Liver (tissue), 3 donors: ENCODE data around the gene TUBGCP6.

ENCODE experiments used
- CTCF ChIP-seq: fragments of 150-350 bp; IDR thresholded peaks from 2 replicates; pipeline ENCODE4 v1.5.1; 2017; ENCODE audit warnings: improper control_type of control experiment, low read depth, low read length; ENCODE audit not compliant: missing input control
- EGR1 ChIP-seq, 2 donors: IDR thresholded peaks; 2 replicates each; pipeline ENCODE4 v1.6.1; 2016 to 2018; ENCODE audit warnings: antibody characterized with exemption in 2 of 2, low read depth in 2 of 2
- FOXA1 ChIP-seq: IDR thresholded peaks from 2 replicates; pipeline ENCODE4 v1.6.1; 2016; ENCODE audit warnings: antibody characterized with exemption
- GABPA ChIP-seq, 2 donors: IDR thresholded peaks in 1 of 2; conservative IDR thresholded peaks in 1 of 2; 2 replicates each; pipeline ENCODE4 v1.6.1; 2016; ENCODE audit warnings: antibody characterized with exemption in 2 of 2, mild to moderate bottlenecking in 1 of 2, moderate library complexity in 1 of 2
- JUND ChIP-seq, 2 donors: IDR thresholded peaks; 2 replicates each; pipeline ENCODE4 v1.6.1; 2016; ENCODE audit warnings: antibody characterized with exemption in 2 of 2
- MAX ChIP-seq: IDR thresholded peaks from 2 replicates; pipeline ENCODE4 v1.6.1; 2016; ENCODE audit warnings: antibody characterized with exemption
- NR2F2 ChIP-seq: IDR thresholded peaks from 2 replicates; pipeline ENCODE4 v1.6.1; 2016; ENCODE audit warnings: antibody characterized with exemption
- RAD21 ChIP-seq, 2 donors: IDR thresholded peaks; 2 replicates each; pipeline ENCODE4 v1.6.1; 2016; ENCODE audit warnings: antibody characterized with exemption in 2 of 2, mild to moderate bottlenecking in 2 of 2
- REST ChIP-seq: IDR thresholded peaks from 2 replicates; pipeline ENCODE4 v1.6.1; 2016; ENCODE audit warnings: antibody characterized with exemption, mild to moderate bottlenecking
- SP1 ChIP-seq: IDR thresholded peaks from 2 replicates; pipeline ENCODE4 v1.6.1; 2018; ENCODE audit warnings: antibody characterized with exemption, mild to moderate bottlenecking
- TAF1 ChIP-seq: conservative IDR thresholded peaks from 2 replicates; pipeline ENCODE4 v1.6.1; 2016; ENCODE audit warnings: antibody characterized with exemption, mild to moderate bottlenecking
- YY1 ChIP-seq: IDR thresholded peaks from 2 replicates; pipeline ENCODE4 v1.6.1; 2016; ENCODE audit warnings: antibody characterized with exemption, mild to moderate bottlenecking
- ZBTB33 ChIP-seq: IDR thresholded peaks from 2 replicates; pipeline ENCODE4 v1.6.1; 2016; ENCODE audit warnings: antibody characterized with exemption
- TF ChIP-seq, protein P1 (sequence below): IDR thresholded peaks from 2 replicates; pipeline ENCODE4 v1.6.1; 2016; ENCODE audit warnings: antibody characterized with exemption
- donor health status: healthy.
- donor health status: healthy.

DNA sequence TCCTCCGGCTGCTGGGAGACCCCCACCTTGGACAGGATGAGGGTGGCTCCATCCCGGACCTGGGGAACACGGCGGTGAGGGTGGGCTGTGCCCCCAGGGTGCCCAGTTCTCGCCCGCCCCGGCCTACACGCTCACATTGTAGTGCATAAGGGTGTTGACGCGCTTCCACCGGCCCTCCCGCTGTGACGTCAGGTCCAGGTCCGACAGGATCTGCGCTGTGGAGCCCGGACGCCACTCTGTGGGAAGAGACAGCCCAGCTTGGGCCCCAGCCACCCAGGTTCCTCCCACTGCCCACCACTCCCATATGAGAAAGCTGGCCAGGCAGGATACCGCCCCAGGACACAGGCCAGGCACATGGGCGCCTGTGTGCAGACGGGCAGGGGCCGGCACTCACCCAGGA, 33.6 kb upstream of the TUBGCP6 start:
- TF ChIP-seq CTCF (no peak), GABPA (IDR thresholded peaks at IDR 0.05 in 1 of 2, conservative IDR thresholded peaks at IDR 0.05 in 1 of 2) (no peak), MAX (no peak), TAF1 (no peak), JUND (IDR thresholded peaks at IDR 0.05) (no peak), YY1 (no peak), RAD21 (IDR thresholded peaks at IDR 0.05) (no peak), FOXA1 (no peak), ZBTB33 (no peak), NR2F2 (no peak), SP1 (no peak), EGR1 (IDR thresholded peaks at IDR 0.05; ENCODE audit: low read depth in 2 of 2) (no peak), REST (no peak)
- TF ChIP-seq, protein P1, sequence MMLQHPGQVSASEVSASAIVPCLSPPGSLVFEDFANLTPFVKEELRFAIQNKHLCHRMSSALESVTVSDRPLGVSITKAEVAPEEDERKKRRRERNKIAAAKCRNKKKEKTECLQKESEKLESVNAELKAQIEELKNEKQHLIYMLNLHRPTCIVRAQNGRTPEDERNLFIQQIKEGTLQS, result no peak
